ENCODE results near the gene NOL4L.

GRCh38 chr20:32494483-32495216 lies 90.5 kb downstream of the NOL4L start:
- TF ChIP-seq CTCF (IDR thresholded peaks at IDR 0.05) (no peak), POLR2A (IDR thresholded peaks at IDR 0.05) (no peak)

Measured in thyroid gland (tissue), 4 donors.